GM23338 (cell line): ENCODE measurements around the gene STRA8. TPM values are rescaled to one million over a fixed set of nuclear protein-coding genes. Genes with fewer than 3 reads are reported as not detected.

Experiments used
- ATAC-seq: fragments of 200-7000 bp; cut with Tn5 transposase; 3 replicates; pipeline ENCODE4 v1.9.1; 2020
- DNase-seq: peaks from one replicate; pipeline ENCODE4 v3.0.0-alpha.2; 2015; ENCODE audit warnings: low spot score
- H2AFZ ChIP-seq: fragments of 200-600 bp; sonication (generic); 2 replicates; pipeline ENCODE4 v1.8.0; 2016; ENCODE audit warnings: antibody characterized with exemption, mild to moderate bottlenecking, moderate library complexity
- H3F3A ChIP-seq: fragments of 200-600 bp; sonication (generic); replicated peaks from 2 replicates; pipeline ENCODE4 v1.8.0; 2017; ENCODE audit warnings: antibody characterized with exemption, mixed run types, low read depth
- H3K27ac ChIP-seq: fragments of 200-600 bp; sonication (generic); 2 replicates; pipeline ENCODE4 v1.6.1; 2016; ENCODE audit warnings: low read depth
- H3K27me3 ChIP-seq: fragments of 200-600 bp; sonication (generic); 2 replicates; pipeline ENCODE4 v1.8.0; 2016; ENCODE audit warnings: mild to moderate bottlenecking, mixed run types, moderate library complexity; ENCODE audit not compliant: insufficient read depth
- H3K36me3 ChIP-seq: fragments of 200-600 bp; sonication (generic); 2 replicates; pipeline ENCODE4 v1.8.0; 2016; ENCODE audit warnings: mild to moderate bottlenecking; ENCODE audit not compliant: insufficient read depth
- H3K4me1 ChIP-seq: fragments of 200-600 bp; sonication (generic); 2 replicates; pipeline ENCODE4 v1.8.0; 2016; ENCODE audit warnings: mild to moderate bottlenecking, moderate library complexity; ENCODE audit not compliant: insufficient read depth
- H3K4me2 ChIP-seq: fragments of 200-600 bp; sonication (generic); 2 replicates; pipeline ENCODE4 v1.7.1; 2017; ENCODE audit warnings: mixed run types
- H3K4me3 ChIP-seq: fragments of 200-600 bp; sonication (generic); 2 replicates; pipeline ENCODE4 v1.6.1; 2016; ENCODE audit warnings: mixed run types
- H3K79me2 ChIP-seq: fragments of 200-600 bp; sonication (generic); replicated peaks from 2 replicates; pipeline ENCODE4 v1.8.0; 2017; ENCODE audit warnings: mild to moderate bottlenecking; ENCODE audit not compliant: insufficient read depth
- H3K9me2 ChIP-seq: fragments of 200-600 bp; sonication (generic); 2 replicates; pipeline ENCODE4 v1.8.0; 2017; ENCODE audit not compliant: insufficient read depth
- H4K20me1 ChIP-seq: fragments of 200-600 bp; sonication (generic); replicated peaks from 2 replicates; pipeline ENCODE4 v1.8.0; 2017; ENCODE audit warnings: mild to moderate bottlenecking; ENCODE audit not compliant: insufficient read depth
- H3K27ac Mint-ChIP-seq: 2 replicates; pipeline ENCODE4 v1.8.0; 2020; ENCODE audit warnings: inconsistent platforms, mild to moderate bottlenecking, moderate library complexity, mixed read lengths
- H3K27me3 Mint-ChIP-seq: 3 replicates; pipeline ENCODE4 v1.8.0; 2022; ENCODE audit warnings: low read depth, mild to moderate bottlenecking, moderate library complexity, mixed read lengths, inconsistent platforms; ENCODE audit not compliant: insufficient read depth, poor library complexity
- H3K36me3 Mint-ChIP-seq: 3 replicates; pipeline ENCODE4 v1.8.0; 2021; ENCODE audit warnings: low read depth, mild to moderate bottlenecking, inconsistent platforms, moderate library complexity, mixed read lengths
- H3K4me1 Mint-ChIP-seq: 3 replicates; pipeline ENCODE4 v1.8.0; 2020; ENCODE audit warnings: mild to moderate bottlenecking, inconsistent platforms, mixed read lengths
- H3K4me3 Mint-ChIP-seq: 3 replicates; pipeline ENCODE4 v1.8.0; 2021; ENCODE audit warnings: moderate library complexity, mild to moderate bottlenecking, inconsistent platforms, mixed read lengths
- H3K9me3 Mint-ChIP-seq: 3 replicates; pipeline ENCODE4 v1.8.0; 2020; ENCODE audit warnings: moderate library complexity, mild to moderate bottlenecking, inconsistent platforms, mixed read lengths
- CREB1 ChIP-seq: fragments of 250-450 bp; sonication (Bioruptor Pico); IDR thresholded peaks from 2 replicates; pipeline ENCODE4 v1.5.0; 2020; ENCODE audit warnings: low read depth, mild to moderate bottlenecking, moderate library complexity
- EZH2 ChIP-seq: fragments of 200-600 bp; sonication (generic); IDR thresholded peaks from one replicate; pipeline ENCODE4 v1.8.0; 2017; ENCODE audit warnings: antibody characterized with exemption, mild to moderate bottlenecking, low read depth; ENCODE audit not compliant: unreplicated experiment
- EZH2phosphoT487 ChIP-seq: fragments of 200-600 bp; sonication (generic); IDR thresholded peaks from one replicate; pipeline ENCODE4 v1.8.1; 2018; ENCODE audit warnings: antibody characterized with exemption; ENCODE audit not compliant: unreplicated experiment
- NANOG ChIP-seq: IDR thresholded peaks from 2 replicates; pipeline ENCODE4 v1.6.1; 2016; ENCODE audit warnings: antibody characterized with exemption, borderline replicate concordance
- POLR2AphosphoS5 ChIP-seq: IDR thresholded peaks from 2 replicates; pipeline ENCODE4 v1.6.1; 2016; ENCODE audit warnings: antibody characterized with exemption, low read depth
- STAT1 ChIP-seq: IDR thresholded peaks from one replicate; pipeline ENCODE4 v1.6.1; 2016; ENCODE audit warnings: antibody characterized with exemption; ENCODE audit not compliant: unreplicated experiment
- ZNF331 ChIP-seq: fragments of 250-450 bp; sonication (Bioruptor Pico); IDR thresholded peaks from 2 replicates; pipeline ENCODE4 v1.5.0; 2020; ENCODE audit warnings: low read depth, mild to moderate bottlenecking, moderate library complexity
- polyA plus RNA-seq: library from polyadenylated mRNA; unstranded; fragments of >200 nt; fragmentation: Nextera tagmentation; extraction: Ambion mirVana; gene quantifications from 2 replicates; pipeline ENCODE4 v1.2.1, GENCODE V29; 2016
- total RNA-seq: library from RNA; depleted of rRNA; stranded (reverse); fragments of >200 nt; shearing (Covaris generic); gene quantifications from 2 replicates; pipeline ENCODE4 v1.2.3, GENCODE V29; 2014
- TF ChIP-seq, protein P1 (sequence below): fragments of 250-450 bp; sonication (Bioruptor Pico); IDR thresholded peaks from 2 replicates; pipeline ENCODE4 v1.5.0; 2020; ENCODE audit warnings: mild to moderate bottlenecking, moderate library complexity
- TF ChIP-seq, protein P2 (sequence below): IDR thresholded peaks from one replicate; pipeline ENCODE4 v1.6.1; 2018; ENCODE audit warnings: antibody characterized with exemption; ENCODE audit not compliant: unreplicated experiment
- TF ChIP-seq, protein P3 (sequence below): IDR thresholded peaks from 2 replicates; pipeline ENCODE4 v1.6.1; 2016; ENCODE audit warnings: antibody characterized with exemption

The STRA8 gene
- total and polyA plus RNA-seq, 2 experiments from 2014 or later: not detected

DNA sequence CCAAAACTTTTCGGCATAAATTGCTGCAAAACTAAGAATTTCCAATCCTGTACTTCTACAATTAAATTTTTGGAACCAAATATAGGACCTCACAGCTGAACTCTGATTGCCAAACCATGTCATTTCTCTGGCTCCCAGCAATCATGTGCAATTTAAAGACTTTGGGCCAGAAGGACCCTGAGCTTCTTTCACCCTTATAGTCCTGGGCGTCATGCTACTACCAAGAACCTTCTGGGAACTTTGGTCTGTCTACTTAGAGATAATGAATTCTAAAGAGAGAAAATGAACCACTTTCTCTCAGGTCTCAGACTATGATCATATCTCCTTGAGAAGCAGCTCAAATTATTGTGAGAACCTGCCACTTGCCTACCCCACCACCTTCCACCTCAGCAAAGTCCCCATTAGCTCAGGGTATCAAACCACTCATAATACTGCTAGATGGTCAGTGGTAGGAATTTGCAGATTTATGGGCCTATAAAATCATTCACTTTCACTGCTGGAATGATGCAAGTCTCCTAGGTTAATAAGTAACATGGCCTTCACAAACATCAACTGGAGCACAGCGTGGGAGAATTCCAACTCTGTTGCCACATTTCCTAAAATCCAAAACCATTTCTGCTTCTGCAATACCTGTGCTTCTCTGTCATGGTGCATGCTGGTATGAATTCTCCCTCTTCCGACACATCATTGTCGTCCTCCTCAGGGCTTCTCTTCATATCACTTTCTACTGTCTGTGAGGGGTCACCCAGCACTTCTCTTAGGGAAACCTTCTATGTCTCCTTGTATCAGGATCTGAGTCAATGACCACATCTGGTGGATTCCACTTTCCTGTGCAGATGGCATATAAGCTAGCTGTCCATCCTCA is 15.8 kb upstream of the STRA8 start:
- ATAC-seq (no peak), DNase-seq (no peak)
- Mint-ChIP-seq H3K9me3 (peaks cover 11% of the 10 kb centered on the region), H3K36me3 (peaks cover 4% of the 10 kb centered on the region; the same call in 1 of the 3 replicates), H3K4me1 (peaks cover 12% of the 10 kb centered on the region; the same call in 2 of the 3 replicates), H3K4me3 (no peak overlapping the region), H3K27ac (no peak overlapping the region), H3K27me3 (peaks cover 2% of the 10 kb centered on the region)
- no peaks in the 10 kb centered on the region for H3K79me2 ChIP-seq
- TF ChIP-seq, protein P1, sequence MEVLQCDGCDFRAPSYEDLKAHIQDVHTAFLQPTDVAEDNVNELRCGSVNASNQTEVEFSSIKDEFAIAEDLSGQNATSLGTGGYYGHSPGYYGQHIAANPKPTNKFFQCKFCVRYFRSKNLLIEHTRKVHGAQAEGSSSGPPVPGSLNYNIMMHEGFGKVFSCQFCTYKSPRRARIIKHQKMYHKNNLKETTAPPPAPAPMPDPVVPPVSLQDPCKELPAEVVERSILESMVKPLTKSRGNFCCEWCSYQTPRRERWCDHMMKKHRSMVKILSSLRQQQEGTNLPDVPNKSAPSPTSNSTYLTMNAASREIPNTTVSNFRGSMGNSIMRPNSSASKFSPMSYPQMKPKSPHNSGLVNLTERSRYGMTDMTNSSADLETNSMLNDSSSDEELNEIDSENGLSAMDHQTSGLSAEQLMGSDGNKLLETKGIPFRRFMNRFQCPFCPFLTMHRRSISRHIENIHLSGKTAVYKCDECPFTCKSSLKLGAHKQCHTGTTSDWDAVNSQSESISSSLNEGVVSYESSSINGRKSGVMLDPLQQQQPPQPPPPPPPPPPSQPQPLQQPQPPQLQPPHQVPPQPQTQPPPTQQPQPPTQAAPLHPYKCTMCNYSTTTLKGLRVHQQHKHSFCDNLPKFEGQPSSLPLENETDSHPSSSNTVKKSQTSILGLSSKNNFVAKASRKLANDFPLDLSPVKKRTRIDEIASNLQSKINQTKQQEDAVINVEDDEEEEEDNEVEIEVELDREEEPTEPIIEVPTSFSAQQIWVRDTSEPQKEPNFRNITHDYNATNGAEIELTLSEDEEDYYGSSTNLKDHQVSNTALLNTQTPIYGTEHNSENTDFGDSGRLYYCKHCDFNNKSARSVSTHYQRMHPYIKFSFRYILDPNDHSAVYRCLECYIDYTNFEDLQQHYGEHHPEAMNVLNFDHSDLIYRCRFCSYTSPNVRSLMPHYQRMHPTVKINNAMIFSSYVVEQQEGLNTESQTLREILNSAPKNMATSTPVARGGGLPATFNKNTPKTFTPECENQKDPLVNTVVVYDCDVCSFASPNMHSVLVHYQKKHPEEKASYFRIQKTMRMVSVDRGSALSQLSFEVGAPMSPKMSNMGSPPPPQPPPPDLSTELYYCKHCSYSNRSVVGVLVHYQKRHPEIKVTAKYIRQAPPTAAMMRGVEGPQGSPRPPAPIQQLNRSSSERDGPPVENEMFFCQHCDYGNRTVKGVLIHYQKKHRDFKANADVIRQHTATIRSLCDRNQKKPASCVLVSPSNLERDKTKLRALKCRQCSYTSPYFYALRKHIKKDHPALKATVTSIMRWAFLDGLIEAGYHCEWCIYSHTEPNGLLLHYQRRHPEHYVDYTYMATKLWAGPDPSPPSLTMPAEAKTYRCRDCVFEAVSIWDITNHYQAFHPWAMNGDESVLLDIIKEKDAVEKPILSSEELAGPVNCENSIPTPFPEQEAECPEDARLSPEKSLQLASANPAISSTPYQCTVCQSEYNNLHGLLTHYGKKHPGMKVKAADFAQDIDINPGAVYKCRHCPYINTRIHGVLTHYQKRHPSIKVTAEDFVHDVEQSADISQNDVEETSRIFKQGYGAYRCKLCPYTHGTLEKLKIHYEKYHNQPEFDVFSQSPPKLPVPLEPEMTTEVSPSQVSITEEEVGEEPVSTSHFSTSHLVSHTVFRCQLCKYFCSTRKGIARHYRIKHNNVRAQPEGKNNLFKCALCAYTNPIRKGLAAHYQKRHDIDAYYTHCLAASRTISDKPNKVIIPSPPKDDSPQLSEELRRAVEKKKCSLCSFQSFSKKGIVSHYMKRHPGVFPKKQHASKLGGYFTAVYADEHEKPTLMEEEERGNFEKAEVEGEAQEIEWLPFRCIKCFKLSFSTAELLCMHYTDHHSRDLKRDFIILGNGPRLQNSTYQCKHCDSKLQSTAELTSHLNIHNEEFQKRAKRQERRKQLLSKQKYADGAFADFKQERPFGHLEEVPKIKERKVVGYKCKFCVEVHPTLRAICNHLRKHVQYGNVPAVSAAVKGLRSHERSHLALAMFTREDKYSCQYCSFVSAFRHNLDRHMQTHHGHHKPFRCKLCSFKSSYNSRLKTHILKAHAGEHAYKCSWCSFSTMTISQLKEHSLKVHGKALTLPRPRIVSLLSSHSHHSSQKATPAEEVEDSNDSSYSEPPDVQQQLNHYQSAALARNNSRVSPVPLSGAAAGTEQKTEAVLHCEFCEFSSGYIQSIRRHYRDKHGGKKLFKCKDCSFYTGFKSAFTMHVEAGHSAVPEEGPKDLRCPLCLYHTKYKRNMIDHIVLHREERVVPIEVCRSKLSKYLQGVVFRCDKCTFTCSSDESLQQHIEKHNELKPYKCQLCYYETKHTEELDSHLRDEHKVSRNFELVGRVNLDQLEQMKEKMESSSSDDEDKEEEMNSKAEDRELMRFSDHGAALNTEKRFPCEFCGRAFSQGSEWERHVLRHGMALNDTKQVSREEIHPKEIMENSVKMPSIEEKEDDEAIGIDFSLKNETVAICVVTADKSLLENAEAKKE: no peak
- no peak for TF ChIP-seq EZH2phosphoT487
- no peak for TF ChIP-seq POLR2AphosphoS5
- TF ChIP-seq, protein P2, sequence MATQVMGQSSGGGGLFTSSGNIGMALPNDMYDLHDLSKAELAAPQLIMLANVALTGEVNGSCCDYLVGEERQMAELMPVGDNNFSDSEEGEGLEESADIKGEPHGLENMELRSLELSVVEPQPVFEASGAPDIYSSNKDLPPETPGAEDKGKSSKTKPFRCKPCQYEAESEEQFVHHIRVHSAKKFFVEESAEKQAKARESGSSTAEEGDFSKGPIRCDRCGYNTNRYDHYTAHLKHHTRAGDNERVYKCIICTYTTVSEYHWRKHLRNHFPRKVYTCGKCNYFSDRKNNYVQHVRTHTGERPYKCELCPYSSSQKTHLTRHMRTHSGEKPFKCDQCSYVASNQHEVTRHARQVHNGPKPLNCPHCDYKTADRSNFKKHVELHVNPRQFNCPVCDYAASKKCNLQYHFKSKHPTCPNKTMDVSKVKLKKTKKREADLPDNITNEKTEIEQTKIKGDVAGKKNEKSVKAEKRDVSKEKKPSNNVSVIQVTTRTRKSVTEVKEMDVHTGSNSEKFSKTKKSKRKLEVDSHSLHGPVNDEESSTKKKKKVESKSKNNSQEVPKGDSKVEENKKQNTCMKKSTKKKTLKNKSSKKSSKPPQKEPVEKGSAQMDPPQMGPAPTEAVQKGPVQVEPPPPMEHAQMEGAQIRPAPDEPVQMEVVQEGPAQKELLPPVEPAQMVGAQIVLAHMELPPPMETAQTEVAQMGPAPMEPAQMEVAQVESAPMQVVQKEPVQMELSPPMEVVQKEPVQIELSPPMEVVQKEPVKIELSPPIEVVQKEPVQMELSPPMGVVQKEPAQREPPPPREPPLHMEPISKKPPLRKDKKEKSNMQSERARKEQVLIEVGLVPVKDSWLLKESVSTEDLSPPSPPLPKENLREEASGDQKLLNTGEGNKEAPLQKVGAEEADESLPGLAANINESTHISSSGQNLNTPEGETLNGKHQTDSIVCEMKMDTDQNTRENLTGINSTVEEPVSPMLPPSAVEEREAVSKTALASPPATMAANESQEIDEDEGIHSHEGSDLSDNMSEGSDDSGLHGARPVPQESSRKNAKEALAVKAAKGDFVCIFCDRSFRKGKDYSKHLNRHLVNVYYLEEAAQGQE: no peak
- no peak for TF ChIP-seq ZNF331
- no peak for TF ChIP-seq NANOG
- TF ChIP-seq, protein P3, sequence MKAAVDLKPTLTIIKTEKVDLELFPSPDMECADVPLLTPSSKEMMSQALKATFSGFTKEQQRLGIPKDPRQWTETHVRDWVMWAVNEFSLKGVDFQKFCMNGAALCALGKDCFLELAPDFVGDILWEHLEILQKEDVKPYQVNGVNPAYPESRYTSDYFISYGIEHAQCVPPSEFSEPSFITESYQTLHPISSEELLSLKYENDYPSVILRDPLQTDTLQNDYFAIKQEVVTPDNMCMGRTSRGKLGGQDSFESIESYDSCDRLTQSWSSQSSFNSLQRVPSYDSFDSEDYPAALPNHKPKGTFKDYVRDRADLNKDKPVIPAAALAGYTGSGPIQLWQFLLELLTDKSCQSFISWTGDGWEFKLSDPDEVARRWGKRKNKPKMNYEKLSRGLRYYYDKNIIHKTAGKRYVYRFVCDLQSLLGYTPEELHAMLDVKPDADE: no peak
- no peak for TF ChIP-seq CREB1 (CRISPR knock-in tag)
- no peak for TF ChIP-seq EZH2
- no peak for TF ChIP-seq STAT1
- H3K27me3 ChIP-seq: no peaks in the 10 kb centered on the region
- no peak overlapping the region for H3K4me3 ChIP-seq
- H3F3A ChIP-seq: no peaks in the 10 kb centered on the region
- 0 out of 2 replicates have a peak, but pooled peaks cover 5% of the 10 kb centered on the region for H3K9me2 ChIP-seq
- no peaks in the 10 kb centered on the region for H3K36me3 ChIP-seq
- no peak overlapping the region for H3K27ac ChIP-seq
- H4K20me1 ChIP-seq: no peaks in the 10 kb centered on the region
- peaks cover 19% of the 10 kb centered on the region; the same call in 1 of the 2 replicates for H3K4me1 ChIP-seq
- H2AFZ ChIP-seq: no peak overlapping the region
- H3K4me2 ChIP-seq: no peak overlapping the region
